Smooth muscle cell (in vitro differentiated cells): ENCODE measurements around the gene CES3. TPM values are rescaled to one million over a fixed set of nuclear protein-coding genes. Genes with fewer than 3 reads are reported as not detected.
"Not testable (repeated sequence)": the region's sequence is repeated elsewhere in the genome, so short reads cannot be mapped to it uniquely, and the experiment has no call there.

Experiments
- DNase-seq: peaks from one replicate; lab custom pipeline; 2025; ENCODE audit not compliant: unreplicated experiment; lab: John Stamatoyannopoulos, UW
- H2AFZ ChIP-seq: fragments of 200-600 bp; sonication (generic); 2 replicates; pipeline ENCODE4 v1.6.0; 2016; ENCODE audit warnings: antibody characterized with exemption, low read depth, mild to moderate bottlenecking
- H3F3A ChIP-seq: fragments of 200-600 bp; sonication (generic); 2 replicates; pipeline ENCODE4 v1.6.0; 2017; ENCODE audit warnings: antibody characterized with exemption, low read depth
- H3K27ac ChIP-seq: fragments of 200-600 bp; sonication (generic); 2 replicates; pipeline ENCODE4 v1.5.1; 2016; ENCODE audit warnings: low read depth, mild to moderate bottlenecking
- H3K27me3 ChIP-seq: fragments of 200-600 bp; sonication (generic); 2 replicates; pipeline ENCODE4 v1.6.1; 2016; ENCODE audit warnings: low read depth, mild to moderate bottlenecking
- H3K36me3 ChIP-seq: fragments of 200-600 bp; sonication (generic); 2 replicates; pipeline ENCODE4 v1.5.1; 2016; ENCODE audit warnings: low read depth
- H3K4me1 ChIP-seq: fragments of 200-600 bp; sonication (generic); 2 replicates; pipeline ENCODE4 v1.5.1; 2016; ENCODE audit warnings: low read depth
- H3K4me2 ChIP-seq: fragments of 200-600 bp; sonication (generic); 2 replicates; pipeline ENCODE4 v1.6.0; 2016; ENCODE audit warnings: mild to moderate bottlenecking
- H3K4me3 ChIP-seq: fragments of 200-600 bp; sonication (generic); 2 replicates; pipeline ENCODE4 v1.5.1; 2016; ENCODE audit warnings: mild to moderate bottlenecking
- H3K79me2 ChIP-seq: fragments of 200-600 bp; sonication (generic); 2 replicates; pipeline ENCODE4 v1.6.0; 2016; ENCODE audit warnings: low read depth, mild to moderate bottlenecking
- H3K9ac ChIP-seq: fragments of 200-600 bp; sonication (generic); 2 replicates; pipeline ENCODE4 v1.6.0; 2016; ENCODE audit warnings: low read depth
- H3K9me3 ChIP-seq: fragments of 200-600 bp; sonication (generic); replicated peaks from 2 replicates; pipeline ENCODE4 v1.5.1; 2016; ENCODE audit warnings: low read depth
- H4K20me1 ChIP-seq: fragments of 200-600 bp; sonication (generic); 2 replicates; pipeline ENCODE4 v1.6.0; 2016; ENCODE audit warnings: low read depth
- WGBS: methylation state at CpG from one replicate; pipeline ENCODE4 v1.1.7; 2016; ENCODE audit warnings: low lambda C conversion rate; 5-methylcytosine and 5-hydroxymethylcytosine counted together
- polyA plus RNA-seq: library from polyadenylated mRNA; unstranded; fragments of >200 nt; fragmentation: Nextera tagmentation; extraction: Ambion mirVana; gene quantifications from 2 replicates; pipeline ENCODE4 v1.2.1, GENCODE V29; 2016
- total RNA-seq: library from RNA; depleted of rRNA; stranded (reverse); fragments of >200 nt; gene quantifications from 2 replicates; pipeline ENCODE4 v1.2.3, GENCODE V29; 2014
- TF ChIP-seq, protein P1 (sequence below): fragments of 200-600 bp; sonication (generic); IDR thresholded peaks from 2 replicates; pipeline ENCODE4 v1.5.1; 2017; ENCODE audit warnings: borderline replicate concordance, mild to moderate bottlenecking, antibody characterized with exemption; ENCODE audit not compliant: insufficient read depth, poor library complexity, severe bottlenecking

Gene CES3
- total and polyA plus RNA-seq, 2 experiments from 2014 or later = 0.22 TPM; not detected in 1

DNA sequence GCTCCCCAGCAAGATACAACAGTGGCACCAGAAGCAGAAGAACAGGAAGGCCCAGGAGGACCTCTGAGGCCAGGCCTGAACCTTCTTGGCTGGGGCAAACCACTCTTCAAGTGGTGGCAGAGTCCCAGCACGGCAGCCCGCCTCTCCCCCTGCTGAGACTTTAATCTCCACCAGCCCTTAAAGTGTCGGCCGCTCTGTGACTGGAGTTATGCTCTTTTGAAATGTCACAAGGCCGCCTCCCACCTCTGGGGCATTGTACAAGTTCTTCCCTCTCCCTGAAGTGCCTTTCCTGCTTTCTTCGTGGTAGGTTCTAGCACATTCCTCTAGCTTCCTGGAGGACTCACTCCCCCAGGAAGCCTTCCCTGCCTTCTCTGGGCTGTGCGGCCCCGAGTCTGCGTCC lies 11.9 kb downstream of the CES3 start:
- Histone ChIP-seq H4K20me1 (no peaks in the 10 kb centered on the region), H3K79me2 (no peaks in the 10 kb centered on the region), H3K9me3 (no peaks in the 10 kb centered on the region), H3K36me3 (no peaks in the 10 kb centered on the region), H3K27ac (no peak overlapping the region), H3K4me2 (no peak overlapping the region), H3K27me3 (no peaks in the 10 kb centered on the region), H3K4me1 (no peaks in the 10 kb centered on the region), H3K9ac (no peak overlapping the region), H3F3A (no peaks in the 10 kb centered on the region), H2AFZ (no peak overlapping the region), H3K4me3 (no peak overlapping the region)
- DNase-seq = no peak
- TF ChIP-seq, protein P1, sequence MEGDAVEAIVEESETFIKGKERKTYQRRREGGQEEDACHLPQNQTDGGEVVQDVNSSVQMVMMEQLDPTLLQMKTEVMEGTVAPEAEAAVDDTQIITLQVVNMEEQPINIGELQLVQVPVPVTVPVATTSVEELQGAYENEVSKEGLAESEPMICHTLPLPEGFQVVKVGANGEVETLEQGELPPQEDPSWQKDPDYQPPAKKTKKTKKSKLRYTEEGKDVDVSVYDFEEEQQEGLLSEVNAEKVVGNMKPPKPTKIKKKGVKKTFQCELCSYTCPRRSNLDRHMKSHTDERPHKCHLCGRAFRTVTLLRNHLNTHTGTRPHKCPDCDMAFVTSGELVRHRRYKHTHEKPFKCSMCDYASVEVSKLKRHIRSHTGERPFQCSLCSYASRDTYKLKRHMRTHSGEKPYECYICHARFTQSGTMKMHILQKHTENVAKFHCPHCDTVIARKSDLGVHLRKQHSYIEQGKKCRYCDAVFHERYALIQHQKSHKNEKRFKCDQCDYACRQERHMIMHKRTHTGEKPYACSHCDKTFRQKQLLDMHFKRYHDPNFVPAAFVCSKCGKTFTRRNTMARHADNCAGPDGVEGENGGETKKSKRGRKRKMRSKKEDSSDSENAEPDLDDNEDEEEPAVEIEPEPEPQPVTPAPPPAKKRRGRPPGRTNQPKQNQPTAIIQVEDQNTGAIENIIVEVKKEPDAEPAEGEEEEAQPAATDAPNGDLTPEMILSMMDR = no peak
- 54% methylated on average over 9 of the region's 9 CpGs for WGBS

DNA sequence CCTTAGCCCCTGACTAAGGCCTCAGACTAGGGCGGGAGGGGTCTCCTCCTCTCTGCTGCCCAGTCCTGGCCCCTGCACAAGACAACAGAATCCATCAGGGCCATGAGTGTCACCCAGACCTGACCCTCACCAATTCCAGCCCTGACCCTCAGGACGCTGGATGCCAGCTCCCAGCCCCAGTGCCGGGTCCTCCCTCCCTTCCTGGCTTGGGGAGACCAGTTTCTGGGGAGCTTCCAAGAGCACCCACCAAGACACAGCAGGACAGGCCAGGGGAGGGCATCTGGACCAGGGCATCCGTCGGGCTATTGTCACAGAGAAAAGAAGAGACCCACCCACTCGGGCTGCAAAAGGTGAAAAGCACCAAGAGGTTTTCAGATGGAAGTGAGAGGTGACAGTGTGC lies 12.7 kb downstream of the CES3 start:
- H3K9me3 ChIP-seq = no peaks in the 10 kb centered on the region
- H3K4me1 ChIP-seq = no peaks in the 10 kb centered on the region
- no peak overlapping the region for H3K9ac ChIP-seq
- no peaks in the 10 kb centered on the region for H4K20me1 ChIP-seq
- H3F3A ChIP-seq = no peaks in the 10 kb centered on the region
- no peaks in the 10 kb centered on the region for H3K79me2 ChIP-seq
- no peak overlapping the region for H3K4me2 ChIP-seq
- H3K36me3 ChIP-seq = no peaks in the 10 kb centered on the region
- H3K27me3 ChIP-seq = no peaks in the 10 kb centered on the region
- H2AFZ ChIP-seq = no peak overlapping the region
- no peak for DNase-seq
- H3K4me3 ChIP-seq = no peak overlapping the region
- TF ChIP-seq, protein P1 = no peak
- 93% methylated on average over 6 of the region's 6 CpGs for WGBS
- no peak overlapping the region for H3K27ac ChIP-seq

DNA sequence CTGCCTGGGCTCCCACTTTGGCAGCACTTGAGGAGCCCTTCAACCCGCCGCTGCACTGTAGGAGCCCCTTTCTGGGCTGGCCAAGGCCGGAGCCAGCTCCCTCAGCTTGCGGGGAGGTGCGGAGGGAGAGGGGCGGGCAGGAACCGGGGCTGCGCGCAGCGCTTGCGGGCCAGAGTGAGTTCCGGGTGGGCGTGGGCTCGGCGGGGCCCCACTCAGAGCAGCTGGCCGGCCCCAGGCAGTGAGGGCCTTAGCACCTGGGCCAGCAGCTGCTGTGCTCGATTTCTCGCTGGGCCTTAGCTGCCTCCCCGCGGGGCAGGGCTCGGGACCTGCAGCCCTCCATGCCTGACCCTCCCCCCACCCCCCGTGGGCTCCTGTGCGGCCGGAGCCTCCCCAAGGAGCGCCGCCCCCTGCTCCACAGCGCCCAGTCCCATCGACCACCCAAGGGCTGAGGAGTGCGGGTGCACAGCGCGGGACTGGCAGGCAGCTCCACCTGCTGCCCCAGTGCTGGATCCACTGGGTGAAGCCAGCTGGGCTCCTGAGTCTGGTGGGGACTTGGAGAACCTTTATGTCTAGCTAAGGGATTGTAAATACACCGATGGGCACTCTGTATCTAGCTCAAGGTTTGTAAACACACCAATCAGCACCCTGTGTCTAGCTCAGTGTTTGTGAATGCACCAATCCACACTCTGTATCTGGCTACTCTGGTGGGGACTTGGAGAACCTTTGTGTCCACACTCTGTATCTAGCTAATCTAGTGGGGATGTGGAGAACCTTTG lies 13.3 kb downstream of the CES3 start:
- DNase-seq, H3K4me1 ChIP-seq, H3K9me3 ChIP-seq, H3K4me3 ChIP-seq, H3K4me2 ChIP-seq, H4K20me1 ChIP-seq, H3F3A ChIP-seq, H3K79me2 ChIP-seq, H2AFZ ChIP-seq, H3K27me3 ChIP-seq, H3K9ac ChIP-seq, H3K36me3 ChIP-seq, H3K27ac ChIP-seq: not testable (repeated sequence)
- 92% methylated on average over 18 of the region's 32 CpGs for WGBS

DNA sequence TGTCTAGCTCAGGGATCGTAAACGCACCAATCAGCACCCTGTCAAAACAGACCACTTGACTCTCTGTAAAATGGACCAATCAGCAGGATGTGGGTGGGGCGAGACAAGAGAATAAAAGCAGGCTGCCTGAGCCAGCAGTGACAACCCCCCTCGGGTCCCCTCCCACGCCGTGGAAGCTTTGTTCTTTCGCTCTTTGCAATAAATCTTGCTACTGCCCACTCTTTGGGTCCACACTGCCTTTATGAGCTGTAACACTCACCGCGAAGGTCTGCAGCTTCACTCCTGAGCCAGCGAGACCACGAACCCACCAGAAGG lies 13.8 kb downstream of the CES3 start:
- H3K9me3 ChIP-seq, H3K27ac ChIP-seq, H3K4me2 ChIP-seq, H3K4me1 ChIP-seq, H3K27me3 ChIP-seq, H3K9ac ChIP-seq, H3K36me3 ChIP-seq, H3K4me3 ChIP-seq, DNase-seq, H3F3A ChIP-seq, H2AFZ ChIP-seq, H4K20me1 ChIP-seq, H3K79me2 ChIP-seq: not testable (repeated sequence)
- 66% methylated on average over 11 of the region's 11 CpGs for WGBS
